HEK293 (cell line): Measurements from ENCODE around the gene ANO6.

ENCODE experiments used
- CTCF ChIA-PET: fragments of 350-600 bp; formaldehyde crosslinking; extraction: SDS; loops from one replicate; lab custom pipeline; 2021; ENCODE audit warnings: antibody characterized with exemption; lab: Yijun Ruan, JAX
- POLR2A ChIA-PET: fragments of 300-600 bp; formaldehyde crosslinking; extraction: SDS; loops from one replicate; lab custom pipeline; 2020; ENCODE audit warnings: antibody characterized with exemption, inconsistent platforms; lab: Yijun Ruan, JAX
- H3K27ac ChIP-seq: fragments of 200-500 bp; sonication (Bioruptor generic); 2 replicates; pipeline ENCODE4 v1.5.1; 2014; ENCODE audit warnings: low read depth, low read length, control low read depth, inconsistent platforms; ENCODE audit errors: extremely low read depth
- H3K36me3 ChIP-seq, 2 experiments: fragments of 200-500 bp in 1 of 2; sonication (Bioruptor generic) in 1 of 2; 1 replicate in 1 of 2; 2 replicates in 1 of 2; pipeline ENCODE4 v1.5.1; 2014 to 2017; ENCODE audit warnings: inconsistent platforms in 2 of 2, low read length in 2 of 2; ENCODE audit not compliant: control insufficient read depth in 2 of 2, insufficient read depth in 1 of 2
- H3K4me1 ChIP-seq: fragments of 200-500 bp; sonication (Bioruptor generic); 2 replicates; pipeline ENCODE4 v1.5.1; 2014; ENCODE audit warnings: mild to moderate bottlenecking, low read length, inconsistent platforms; ENCODE audit not compliant: control insufficient read depth, insufficient read depth
- H3K4me3 ChIP-seq: 2 replicates; pipeline ENCODE4 v1.5.1; 2011; ENCODE audit warnings: low read depth, mild to moderate bottlenecking, control low read depth, low read length, moderate library complexity
- H3K9me3 ChIP-seq: fragments of 200-500 bp; sonication (Bioruptor generic); 2 replicates; pipeline ENCODE4 v1.5.1; 2014; ENCODE audit warnings: low read depth, low read length, inconsistent platforms; ENCODE audit not compliant: control insufficient read depth, insufficient read depth
- IKZF3 ChIP-seq: fragments of 450-650 bp; IDR thresholded peaks from 2 replicates; pipeline ENCODE4 v1.5.0; 2018; ENCODE audit warnings: missing biosample characterization, mild to moderate bottlenecking, missing genetic modification characterization, moderate library complexity
- REST ChIP-seq: fragments of 450-650 bp; formaldehyde crosslinking; IDR thresholded peaks from 2 replicates; pipeline ENCODE4 v1.5.1; 2016; ENCODE audit warnings: missing biosample characterization, missing genetic modification characterization
- SP3 ChIP-seq: fragments of 450-650 bp; formaldehyde crosslinking; IDR thresholded peaks from 2 replicates; pipeline ENCODE4 v1.5.1; 2016; ENCODE audit warnings: missing biosample characterization, missing genetic modification characterization
- ZNF175 ChIP-seq: fragments of 450-650 bp; formaldehyde crosslinking; IDR thresholded peaks from 2 replicates; pipeline ENCODE4 v1.5.1; 2016; ENCODE audit warnings: missing biosample characterization, missing genetic modification characterization
- ZNF518A ChIP-seq: fragments of 450-650 bp; formaldehyde crosslinking; conservative IDR thresholded peaks from 2 replicates; pipeline ENCODE4 v1.5.1; 2016; ENCODE audit warnings: low read depth, missing biosample characterization, missing genetic modification characterization
- ZNF585B ChIP-seq: fragments of 450-650 bp; formaldehyde crosslinking; IDR thresholded peaks from 2 replicates; pipeline ENCODE4 v1.5.1; 2016; ENCODE audit warnings: missing biosample characterization, missing genetic modification characterization
- ZNF624 ChIP-seq: fragments of 450-650 bp; formaldehyde crosslinking; IDR thresholded peaks from 2 replicates; pipeline ENCODE4 v1.5.1; 2017; ENCODE audit warnings: missing biosample characterization, missing genetic modification characterization
- ZNF664 ChIP-seq: fragments of 450-650 bp; formaldehyde crosslinking; IDR thresholded peaks from 2 replicates; pipeline ENCODE4 v1.5.1; 2016; ENCODE audit warnings: missing biosample characterization, missing genetic modification characterization
- ZNF776 ChIP-seq: fragments of 450-650 bp; formaldehyde crosslinking; IDR thresholded peaks from 2 replicates; pipeline ENCODE4 v1.5.0; 2017; ENCODE audit warnings: missing biosample characterization, missing genetic modification characterization, borderline replicate concordance
- ZSCAN4 ChIP-seq: fragments of 450-650 bp; formaldehyde crosslinking; IDR thresholded peaks from 2 replicates; pipeline ENCODE4 v1.5.1; 2017; ENCODE audit warnings: missing biosample characterization, missing genetic modification characterization

ANO6 gene

GRCh38 chr12:45435945-45436710 is 220.2 kb downstream of the ANO6 start (continued):
- TF ChIP-seq REST (tag by site-specific recombination) (no peak), ZSCAN4 (tag by site-specific recombination) (no peak), ZNF585B (tag by site-specific recombination) (no peak), ZNF776 (tag by site-specific recombination) (no peak), ZNF624 (tag by site-specific recombination) (no peak), ZNF518A (tag by site-specific recombination) (no peak)

- no peaks in the 10 kb centered on the region for H3K4me1 ChIP-seq
These were observed 223.1 kb downstream of the ANO6 start for GRCh38 chr12:45439039-45439438.

More at GRCh38 chr12:45439039-45439438, 223.1 kb downstream of the ANO6 start:
- Histone ChIP-seq H3K27ac (no peak overlapping the region), H3K36me3 (no peaks in the 10 kb centered on the region), H3K9me3 (no peaks in the 10 kb centered on the region), H3K4me3 (no peak overlapping the region)
- no peak for TF ChIP-seq REST (tag by site-specific recombination)
- TF ChIP-seq IKZF3 (tag by site-specific recombination) = no peak
- no peak for TF ChIP-seq ZNF664 (tag by site-specific recombination)
- no peak for TF ChIP-seq ZNF175 (tag by site-specific recombination)
- no peak for TF ChIP-seq ZNF518A (tag by site-specific recombination)
- TF ChIP-seq SP3 (tag by site-specific recombination) = no peak
- no peak for TF ChIP-seq ZNF776 (tag by site-specific recombination)
- ChIA-PET CTCF (interaction anchor here (0.6 kb wide), 1 partner anchor 9 kb away, joined by 5 read pairs; no protein-coding TSS in a partner anchor), POLR2A (no interaction called here)
